Measurements from ENCODE around the gene E2F8.
"Not testable (repeated sequence)": the region's sequence is repeated elsewhere in the genome, so short reads cannot be mapped to it uniquely, and the experiment has no call there.

- not testable (repeated sequence) for TF ChIP-seq CTCF (conservative IDR thresholded peaks at IDR 0.05; ENCODE audit: low read depth in 2 of 2); POLR2AphosphoS5 (IDR thresholded peaks at IDR 0.05; ENCODE audit: low read depth); REST (IDR thresholded peaks at IDR 0.05; ENCODE audit: unreplicated experiment); EZH2 (IDR thresholded peaks at IDR 0.05; ENCODE audit: low read depth, unreplicated experiment); EZH2phosphoT487 (IDR thresholded peaks at IDR 0.05; ENCODE audit: unreplicated experiment)
Measured at GRCh38 chr11:19273219-19273618, 32.5 kb upstream of the E2F8 start.
